GM12872 (cell line): Measurements from ENCODE around the gene ATF7IP2.

Experiments used
- TF ChIP-seq, protein P1 (sequence below): IDR thresholded peaks from 3 replicates; pipeline ENCODE4 v1.5.1; 2011; ENCODE audit warnings: low read depth, mild to moderate bottlenecking, low read length, moderate library complexity; ENCODE audit not compliant: insufficient read depth

ATF7IP2 gene

GRCh38 chr16:10390330-10390729 lies 4.5 kb downstream of the ATF7IP2 start:
- TF ChIP-seq, protein P1, sequence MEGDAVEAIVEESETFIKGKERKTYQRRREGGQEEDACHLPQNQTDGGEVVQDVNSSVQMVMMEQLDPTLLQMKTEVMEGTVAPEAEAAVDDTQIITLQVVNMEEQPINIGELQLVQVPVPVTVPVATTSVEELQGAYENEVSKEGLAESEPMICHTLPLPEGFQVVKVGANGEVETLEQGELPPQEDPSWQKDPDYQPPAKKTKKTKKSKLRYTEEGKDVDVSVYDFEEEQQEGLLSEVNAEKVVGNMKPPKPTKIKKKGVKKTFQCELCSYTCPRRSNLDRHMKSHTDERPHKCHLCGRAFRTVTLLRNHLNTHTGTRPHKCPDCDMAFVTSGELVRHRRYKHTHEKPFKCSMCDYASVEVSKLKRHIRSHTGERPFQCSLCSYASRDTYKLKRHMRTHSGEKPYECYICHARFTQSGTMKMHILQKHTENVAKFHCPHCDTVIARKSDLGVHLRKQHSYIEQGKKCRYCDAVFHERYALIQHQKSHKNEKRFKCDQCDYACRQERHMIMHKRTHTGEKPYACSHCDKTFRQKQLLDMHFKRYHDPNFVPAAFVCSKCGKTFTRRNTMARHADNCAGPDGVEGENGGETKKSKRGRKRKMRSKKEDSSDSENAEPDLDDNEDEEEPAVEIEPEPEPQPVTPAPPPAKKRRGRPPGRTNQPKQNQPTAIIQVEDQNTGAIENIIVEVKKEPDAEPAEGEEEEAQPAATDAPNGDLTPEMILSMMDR: no peak

DNA sequence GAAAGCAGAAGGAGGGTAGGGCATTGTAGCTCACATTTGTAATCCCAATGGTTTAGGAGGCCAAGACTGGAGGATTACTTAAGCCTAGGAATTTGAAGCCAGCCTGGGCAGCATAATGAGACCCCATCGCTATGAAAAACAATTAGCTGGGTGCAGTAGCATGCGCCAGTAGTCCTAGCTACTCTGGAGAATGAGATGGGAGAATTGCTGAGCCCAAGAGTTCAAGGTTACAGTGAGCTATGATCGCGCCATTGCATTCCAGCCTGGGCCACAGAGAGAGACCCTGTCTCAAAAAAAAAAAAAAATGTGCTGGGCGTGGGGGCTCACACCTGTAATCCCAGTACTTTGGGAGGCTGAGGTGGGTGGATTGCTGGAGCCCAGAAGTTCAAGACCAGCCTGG lies 5.0 kb downstream of the ATF7IP2 start:
- TF ChIP-seq, protein P1: no peak

- TF ChIP-seq, protein P1: no peak
These were observed 5.5 kb downstream of the ATF7IP2 start for GRCh38 chr16:10391339-10391738.

- TF ChIP-seq, protein P1: no peak
These were observed 17.1 kb downstream of the ATF7IP2 start for GRCh38 chr16:10402975-10403374.

- TF ChIP-seq, protein P1: no peak
These were observed 19.6 kb downstream of the ATF7IP2 start for GRCh38 chr16:10405386-10405939.

DNA sequence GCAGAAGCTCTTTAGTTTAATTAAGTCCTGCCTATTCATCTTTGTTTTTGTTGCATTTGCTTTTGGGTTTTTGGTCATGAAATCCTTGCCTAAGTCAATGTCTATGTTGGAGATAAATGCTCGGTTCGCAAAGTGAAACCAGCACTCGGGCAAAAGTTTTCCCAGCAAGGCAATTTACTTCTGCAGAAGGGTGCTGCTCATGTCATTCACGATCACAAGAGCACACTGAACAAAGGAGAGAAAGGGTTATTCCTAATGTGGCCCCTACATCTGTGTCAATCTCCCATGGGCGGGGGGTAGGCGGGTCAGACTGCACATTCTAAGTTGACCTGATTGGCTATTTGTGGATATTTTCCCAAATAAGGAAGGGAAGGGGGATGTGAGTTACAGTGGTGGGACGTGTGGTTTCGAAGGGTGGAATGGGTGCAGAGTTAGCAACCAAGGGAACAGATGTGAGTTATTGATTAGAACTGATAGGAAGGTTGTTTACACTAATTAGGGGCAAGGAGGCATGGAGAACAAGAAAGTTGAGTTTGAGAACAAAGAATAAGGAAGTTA lies 23.0 kb downstream of the ATF7IP2 start:
- TF ChIP-seq, protein P1: no peak

DNA sequence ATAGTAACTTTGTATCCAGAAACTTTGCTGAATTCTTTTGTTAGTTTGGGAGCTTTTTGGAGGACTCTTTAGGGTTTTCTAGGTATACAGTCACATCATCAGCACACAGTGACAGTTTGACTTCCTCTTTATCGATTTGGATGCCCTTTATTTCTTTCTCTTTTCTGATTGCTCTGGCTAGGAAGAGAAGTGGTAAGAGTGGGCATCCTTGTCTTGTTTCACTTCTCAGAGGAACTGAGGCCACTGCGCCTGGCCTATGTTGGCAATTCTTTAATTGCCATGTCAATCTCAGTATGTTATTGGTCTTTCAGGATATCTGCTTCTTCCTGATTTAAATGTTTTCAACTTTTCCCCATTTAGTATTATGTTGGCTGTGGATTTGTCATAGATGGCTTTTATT lies 24.6 kb downstream of the ATF7IP2 start:
- TF ChIP-seq, protein P1: no peak
